Natural killer cell (primary cell): ENCODE data around the gene IRX3. TPM values are rescaled to one million over a fixed set of nuclear protein-coding genes. Genes with fewer than 3 reads are reported as not detected.

Experiments used
- ATAC-seq, 3 donors: fragments of 150-1000 bp in 2 of 3; fragments of 200-7000 bp in 1 of 3; cut with Tn5 transposase; 1 replicate in 1 of 3; 2 replicates in 2 of 3; pipeline ENCODE4 v1.10.0; 2021; ENCODE audit warnings: mild to moderate bottlenecking in 2 of 3, moderate library complexity in 2 of 3
- DNase-seq, 2 donors: peaks; one replicate each; pipeline versions ENCODE4 v3.0.0 to v3.0.0-alpha.2; 2013 to 2021; ENCODE audit warnings: mixed read lengths in 1 of 2
- H3K27ac ChIP-seq: one replicate; pipeline ENCODE4 v1.5.1; 2013; ENCODE audit warnings: mild to moderate bottlenecking, low read length
- H3K27me3 ChIP-seq: one replicate; pipeline ENCODE4 v1.6.1; 2013; ENCODE audit warnings: low read length; ENCODE audit not compliant: control insufficient read depth, insufficient read depth
- H3K36me3 ChIP-seq: one replicate; pipeline ENCODE4 v1.6.1; 2013; ENCODE audit warnings: low read length; ENCODE audit not compliant: control insufficient read depth, insufficient read depth
- H3K4me1 ChIP-seq: one replicate; pipeline ENCODE4 v1.6.1; 2013; ENCODE audit warnings: low read length; ENCODE audit not compliant: control insufficient read depth, insufficient read depth
- H3K4me3 ChIP-seq: one replicate; pipeline ENCODE4 v1.5.1; 2013; ENCODE audit warnings: low read length
- H3K9me3 ChIP-seq: one replicate; pipeline ENCODE4 v1.6.1; 2013; ENCODE audit warnings: low read length; ENCODE audit not compliant: control insufficient read depth, insufficient read depth
- H3K27ac Mint-ChIP-seq, 2 donors: one replicate each; pipeline ENCODE4 v1.8.0; 2022; ENCODE audit warnings: mild to moderate bottlenecking in 2 of 2, mixed read lengths in 2 of 2, moderate library complexity in 1 of 2
- H3K27me3 Mint-ChIP-seq, 2 donors: one replicate each; pipeline ENCODE4 v1.8.0; 2022; ENCODE audit warnings: low read depth in 2 of 2, mixed read lengths in 2 of 2
- H3K36me3 Mint-ChIP-seq: one replicate; pipeline ENCODE4 v1.8.0; 2022; ENCODE audit warnings: mixed read lengths
- H3K4me1 Mint-ChIP-seq, 2 donors: one replicate each; pipeline ENCODE4 v1.8.0; 2022; ENCODE audit warnings: mixed read lengths in 2 of 2
- H3K4me3 Mint-ChIP-seq: one replicate; pipeline ENCODE4 v1.8.0; 2022; ENCODE audit warnings: mild to moderate bottlenecking, moderate library complexity, mixed read lengths
- H3K9me3 Mint-ChIP-seq, 2 donors: one replicate each; pipeline ENCODE4 v1.8.0; 2022; ENCODE audit warnings: mixed read lengths in 2 of 2
- CTCF ChIP-seq: fragments of 200-600 bp; IDR thresholded peaks from one replicate; pipeline ENCODE4 v1.8.0; 2022; ENCODE audit warnings: antibody characterized with exemption
- WGBS: methylation state at CpG from one replicate; pipeline ENCODE4 v1.1.7; 2013; ENCODE audit warnings: missing lambda C conversion rate; ENCODE audit not compliant: insufficient coverage; 5-methylcytosine and 5-hydroxymethylcytosine counted together
- intact Hi-C: fragments of 100-400 bp; cut with micrococcal nuclease; formaldehyde crosslinking; loops from one replicate; pipeline ENCODE4 v1.14.2; 2022
- total RNA-seq, 4 donors: library from RNA; stranded (reverse); fragments of 120-200 nt in 1 of 4; gene quantifications; one replicate each; pipeline versions ENCODE4 v1.2.3 to v1.2.4, GENCODE V29; 2013 to 2022

Gene IRX3
- total RNA-seq, 3 donors from 2014 or later (not counting 1 experiment from before 2014, with no cell fraction given) = not detected

GRCh38 chr16:54270711-54271110 is 15.9 kb downstream of the IRX3 start:
- no peak overlapping the region for H3K27ac Mint-ChIP-seq
- intact Hi-C loops = no loop called here

GRCh38 chr16:54269461-54269860 is 17.1 kb downstream of the IRX3 start:
- Histone ChIP-seq H3K4me1 (no peaks in the 10 kb centered on the region), H3K27ac (no peak overlapping the region), H3K4me3 (no peak overlapping the region), H3K36me3 (no peaks in the 10 kb centered on the region), H3K9me3 (no peaks in the 10 kb centered on the region), H3K27me3 (no peaks in the 10 kb centered on the region)
- Mint-ChIP-seq H3K36me3 (no peaks in the 10 kb centered on the region), H3K4me3 (no peak overlapping the region), H3K4me1 (no peaks in the 10 kb centered on the region), H3K27me3 (peaks cover 2 to 15% of the 10 kb centered on the region in 2 donors), H3K9me3 (peaks cover 0 to 2% of the 10 kb centered on the region in 2 donors), H3K27ac (no peak overlapping the region)
- DNase-seq (no peak), ATAC-seq (no peak)
- no peak for TF ChIP-seq CTCF
- intact Hi-C loops = no loop called here

More at GRCh38 chr16:54270711-54271110, 15.9 kb downstream of the IRX3 start:
- H3K4me1 Mint-ChIP-seq = no peaks in the 10 kb centered on the region
- Histone ChIP-seq H3K36me3 (no peaks in the 10 kb centered on the region), H3K27me3 (no peaks in the 10 kb centered on the region), H3K27ac (no peak overlapping the region), H3K4me3 (no peak overlapping the region), H3K4me1 (no peaks in the 10 kb centered on the region), H3K9me3 (no peaks in the 10 kb centered on the region)
- no peak overlapping the region for H3K4me3 Mint-ChIP-seq
- DNase-seq (no peak), ATAC-seq (no peak)
- H3K9me3 Mint-ChIP-seq = peaks cover 0 to 2% of the 10 kb centered on the region in 2 donors
- H3K27me3 Mint-ChIP-seq = peaks cover 2 to 6% of the 10 kb centered on the region in 2 donors
- no peaks in the 10 kb centered on the region for H3K36me3 Mint-ChIP-seq
- 83% methylated on average over 3 of the region's 3 CpGs for WGBS
- no peak for TF ChIP-seq CTCF

- ATAC-seq = no peak
Observed at GRCh38 chr16:54268766-54269165, 17.8 kb downstream of the IRX3 start.

More at GRCh38 chr16:54268766-54269165, 17.8 kb downstream of the IRX3 start:
- H3K4me3 Mint-ChIP-seq = no peak overlapping the region
- Histone ChIP-seq H3K27ac (no peak overlapping the region), H3K36me3 (no peaks in the 10 kb centered on the region), H3K4me3 (no peak overlapping the region), H3K27me3 (no peaks in the 10 kb centered on the region), H3K4me1 (no peaks in the 10 kb centered on the region), H3K9me3 (no peaks in the 10 kb centered on the region)
- no peak overlapping the region for H3K27ac Mint-ChIP-seq
- no peak for TF ChIP-seq CTCF
- H3K27me3 Mint-ChIP-seq = peaks cover 2 to 15% of the 10 kb centered on the region in 2 donors
- intact Hi-C loops = no loop called here
- no peak for DNase-seq
- 62% methylated on average over 4 of the region's 4 CpGs for WGBS
- H3K4me1 Mint-ChIP-seq = no peaks in the 10 kb centered on the region
- peaks cover 0 to 2% of the 10 kb centered on the region in 2 donors for H3K9me3 Mint-ChIP-seq
- H3K36me3 Mint-ChIP-seq = no peaks in the 10 kb centered on the region
